GM23338 (cell line): ENCODE measurements around the gene INPP5A. TPM values are rescaled to one million over a fixed set of nuclear protein-coding genes. Genes with fewer than 3 reads are reported as not detected.

Experiments used
- ATAC-seq: fragments of 200-7000 bp; cut with Tn5 transposase; 3 replicates; pipeline ENCODE4 v1.9.1; 2020
- DNase-seq: peaks from one replicate; pipeline ENCODE4 v3.0.0-alpha.2; 2015; ENCODE audit warnings: low spot score
- H2AFZ ChIP-seq: fragments of 200-600 bp; sonication (generic); 2 replicates; pipeline ENCODE4 v1.8.0; 2016; ENCODE audit warnings: antibody characterized with exemption, mild to moderate bottlenecking, moderate library complexity
- H3F3A ChIP-seq: fragments of 200-600 bp; sonication (generic); replicated peaks from 2 replicates; pipeline ENCODE4 v1.8.0; 2017; ENCODE audit warnings: antibody characterized with exemption, mixed run types, low read depth
- H3K27ac ChIP-seq: fragments of 200-600 bp; sonication (generic); 2 replicates; pipeline ENCODE4 v1.6.1; 2016; ENCODE audit warnings: low read depth
- H3K27me3 ChIP-seq: fragments of 200-600 bp; sonication (generic); 2 replicates; pipeline ENCODE4 v1.8.0; 2016; ENCODE audit warnings: mild to moderate bottlenecking, mixed run types, moderate library complexity; ENCODE audit not compliant: insufficient read depth
- H3K36me3 ChIP-seq: fragments of 200-600 bp; sonication (generic); 2 replicates; pipeline ENCODE4 v1.8.0; 2016; ENCODE audit warnings: mild to moderate bottlenecking; ENCODE audit not compliant: insufficient read depth
- H3K4me1 ChIP-seq: fragments of 200-600 bp; sonication (generic); 2 replicates; pipeline ENCODE4 v1.8.0; 2016; ENCODE audit warnings: mild to moderate bottlenecking, moderate library complexity; ENCODE audit not compliant: insufficient read depth
- H3K4me2 ChIP-seq: fragments of 200-600 bp; sonication (generic); 2 replicates; pipeline ENCODE4 v1.7.1; 2017; ENCODE audit warnings: mixed run types
- H3K4me3 ChIP-seq: fragments of 200-600 bp; sonication (generic); 2 replicates; pipeline ENCODE4 v1.6.1; 2016; ENCODE audit warnings: mixed run types
- H3K79me2 ChIP-seq: fragments of 200-600 bp; sonication (generic); replicated peaks from 2 replicates; pipeline ENCODE4 v1.8.0; 2017; ENCODE audit warnings: mild to moderate bottlenecking; ENCODE audit not compliant: insufficient read depth
- H3K9me2 ChIP-seq: fragments of 200-600 bp; sonication (generic); 2 replicates; pipeline ENCODE4 v1.8.0; 2017; ENCODE audit not compliant: insufficient read depth
- H4K20me1 ChIP-seq: fragments of 200-600 bp; sonication (generic); replicated peaks from 2 replicates; pipeline ENCODE4 v1.8.0; 2017; ENCODE audit warnings: mild to moderate bottlenecking; ENCODE audit not compliant: insufficient read depth
- H3K27ac Mint-ChIP-seq: 2 replicates; pipeline ENCODE4 v1.8.0; 2020; ENCODE audit warnings: inconsistent platforms, mild to moderate bottlenecking, moderate library complexity, mixed read lengths
- H3K27me3 Mint-ChIP-seq: 3 replicates; pipeline ENCODE4 v1.8.0; 2022; ENCODE audit warnings: low read depth, mild to moderate bottlenecking, moderate library complexity, mixed read lengths, inconsistent platforms; ENCODE audit not compliant: insufficient read depth, poor library complexity
- H3K36me3 Mint-ChIP-seq: 3 replicates; pipeline ENCODE4 v1.8.0; 2021; ENCODE audit warnings: low read depth, mild to moderate bottlenecking, inconsistent platforms, moderate library complexity, mixed read lengths
- H3K4me1 Mint-ChIP-seq: 3 replicates; pipeline ENCODE4 v1.8.0; 2020; ENCODE audit warnings: mild to moderate bottlenecking, inconsistent platforms, mixed read lengths
- H3K4me3 Mint-ChIP-seq: 3 replicates; pipeline ENCODE4 v1.8.0; 2021; ENCODE audit warnings: moderate library complexity, mild to moderate bottlenecking, inconsistent platforms, mixed read lengths
- H3K9me3 Mint-ChIP-seq: 3 replicates; pipeline ENCODE4 v1.8.0; 2020; ENCODE audit warnings: moderate library complexity, mild to moderate bottlenecking, inconsistent platforms, mixed read lengths
- CREB1 ChIP-seq: fragments of 250-450 bp; sonication (Bioruptor Pico); IDR thresholded peaks from 2 replicates; pipeline ENCODE4 v1.5.0; 2020; ENCODE audit warnings: low read depth, mild to moderate bottlenecking, moderate library complexity
- CTCF ChIP-seq, 2 experiments: fragments of 200-600 bp in 1 of 2; sonication (generic) in 1 of 2; conservative IDR thresholded peaks; 2 replicates each; pipeline versions ENCODE4 v1.5.1 to v1.6.1; 2016 to 2017; ENCODE audit warnings: antibody characterized with exemption in 2 of 2, low read depth in 2 of 2, mild to moderate bottlenecking in 2 of 2, moderate library complexity in 1 of 2
- ETS1 ChIP-seq: IDR thresholded peaks from 2 replicates; pipeline ENCODE4 v1.6.1; 2016; ENCODE audit warnings: antibody characterized with exemption
- EZH2 ChIP-seq: fragments of 200-600 bp; sonication (generic); IDR thresholded peaks from one replicate; pipeline ENCODE4 v1.8.0; 2017; ENCODE audit warnings: antibody characterized with exemption, mild to moderate bottlenecking, low read depth; ENCODE audit not compliant: unreplicated experiment
- EZH2phosphoT487 ChIP-seq: fragments of 200-600 bp; sonication (generic); IDR thresholded peaks from one replicate; pipeline ENCODE4 v1.8.1; 2018; ENCODE audit warnings: antibody characterized with exemption; ENCODE audit not compliant: unreplicated experiment
- JUNB ChIP-seq: IDR thresholded peaks from one replicate; pipeline ENCODE4 v1.6.1; 2016; ENCODE audit warnings: antibody characterized with exemption; ENCODE audit not compliant: unreplicated experiment
- NANOG ChIP-seq: IDR thresholded peaks from 2 replicates; pipeline ENCODE4 v1.6.1; 2016; ENCODE audit warnings: antibody characterized with exemption, borderline replicate concordance
- REST ChIP-seq: IDR thresholded peaks from one replicate; pipeline ENCODE4 v1.6.1; 2018; ENCODE audit warnings: antibody characterized with exemption; ENCODE audit not compliant: unreplicated experiment
- ZNF114 ChIP-seq: fragments of 250-450 bp; sonication (Bioruptor Pico); IDR thresholded peaks from 2 replicates; pipeline ENCODE4 v1.5.0; 2020; ENCODE audit warnings: mild to moderate bottlenecking, moderate library complexity
- ZNF462 ChIP-seq: fragments of 250-450 bp; sonication (Bioruptor Pico); IDR thresholded peaks from 2 replicates; pipeline ENCODE4 v1.5.0; 2020; ENCODE audit warnings: mild to moderate bottlenecking, moderate library complexity
- polyA plus RNA-seq: library from polyadenylated mRNA; unstranded; fragments of >200 nt; fragmentation: Nextera tagmentation; extraction: Ambion mirVana; gene quantifications from 2 replicates; pipeline ENCODE4 v1.2.1, GENCODE V29; 2016
- total RNA-seq: library from RNA; depleted of rRNA; stranded (reverse); fragments of >200 nt; shearing (Covaris generic); gene quantifications from 2 replicates; pipeline ENCODE4 v1.2.3, GENCODE V29; 2014

Gene INPP5A
- total and polyA plus RNA-seq, 2 experiments from 2014 or later, result 5.9 to 40.6 TPM

- no peak for TF ChIP-seq ZNF462 (CRISPR knock-in tag)
- TF ChIP-seq ETS1, result no peak
These were observed 101.9 kb downstream of the INPP5A start (continued) for GRCh38 chr10:132639470-132639869.

- Histone ChIP-seq H3K79me2 (peaks cover 21% of the 10 kb centered on the region), H3F3A (no peaks in the 10 kb centered on the region), H3K9me2 (no peaks in the 10 kb centered on the region), H3K27me3 (no peaks in the 10 kb centered on the region), H3K36me3 (no peaks in the 10 kb centered on the region), H3K4me3 (no peak overlapping the region), H3K27ac (no peak overlapping the region), H2AFZ (no peak overlapping the region), H3K4me2 (no peak overlapping the region), H3K4me1 (no peaks in the 10 kb centered on the region), H4K20me1 (peaks cover 6% of the 10 kb centered on the region)
- Mint-ChIP-seq H3K27me3 (peaks cover 7% of the 10 kb centered on the region), H3K4me1 (peaks cover 5% of the 10 kb centered on the region; the same call in 2 of the 3 replicates), H3K9me3 (peaks cover 6% of the 10 kb centered on the region), H3K36me3 (no peaks in the 10 kb centered on the region), H3K4me3 (no peak overlapping the region), H3K27ac (no peak overlapping the region)
- no peak for ATAC-seq
- no peak for DNase-seq
- no peak for TF ChIP-seq EZH2
- TF ChIP-seq CREB1 (CRISPR knock-in tag), result no peak
- no peak for TF ChIP-seq JUNB
- no peak for TF ChIP-seq REST
- no peak for TF ChIP-seq ZNF114 (CRISPR knock-in tag)
- TF ChIP-seq CTCF (conservative IDR thresholded peaks at IDR 0.05; ENCODE audit: low read depth in 2 of 2), result no peak
- no peak for TF ChIP-seq ETS1
- TF ChIP-seq NANOG, result no peak
- no peak for TF ChIP-seq EZH2phosphoT487
These were observed 102.9 kb downstream of the INPP5A start for GRCh38 chr10:132640326-132641125.
